GM12873 (cell line): ENCODE results near the gene PDPN.

Experiments
- TF ChIP-seq, protein P1 (sequence below): IDR thresholded peaks from 2 replicates; pipeline ENCODE4 v1.5.1; 2012; ENCODE audit warnings: low read depth, mild to moderate bottlenecking, moderate library complexity, low read length, control low read depth; ENCODE audit not compliant: insufficient read depth; ENCODE audit errors: missing control alignments

The PDPN gene

DNA sequence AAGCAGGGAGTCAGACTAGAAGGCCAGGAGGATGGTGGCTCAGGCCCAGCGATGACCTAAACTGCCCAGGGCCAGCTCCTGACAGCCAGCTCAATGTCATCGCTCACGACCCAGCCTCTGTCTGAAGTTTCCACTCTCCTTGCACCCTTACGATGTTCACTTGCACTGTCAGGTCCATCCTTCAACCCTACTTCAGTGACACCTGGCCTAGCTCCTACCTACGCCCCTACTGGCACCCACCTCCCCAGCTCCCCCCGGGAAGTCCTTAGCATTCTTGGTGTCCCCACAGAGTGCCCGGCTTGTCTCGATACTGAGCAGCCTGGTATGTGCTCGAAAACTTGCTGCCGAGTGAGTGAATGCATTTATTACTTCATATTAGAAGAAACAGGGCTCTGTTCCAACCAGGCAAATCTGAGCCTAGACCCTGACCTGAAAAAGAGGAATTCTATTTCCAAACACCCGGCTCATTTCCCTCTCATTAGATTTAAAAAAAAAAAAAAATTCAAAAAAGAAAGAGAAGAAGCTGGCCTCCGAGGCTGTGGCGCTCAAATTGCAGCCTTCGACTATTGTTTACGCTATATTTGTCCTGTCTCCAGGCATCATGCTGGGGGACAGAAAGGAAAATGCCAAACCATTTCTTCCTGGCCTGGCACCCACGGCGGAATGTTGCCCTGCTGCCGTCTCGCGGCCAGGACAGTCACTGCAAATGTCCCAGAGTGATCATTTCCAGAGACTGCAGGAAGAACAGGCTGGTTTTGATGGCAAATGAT lies 40.0 kb upstream of the PDPN start:
- TF ChIP-seq, protein P1, sequence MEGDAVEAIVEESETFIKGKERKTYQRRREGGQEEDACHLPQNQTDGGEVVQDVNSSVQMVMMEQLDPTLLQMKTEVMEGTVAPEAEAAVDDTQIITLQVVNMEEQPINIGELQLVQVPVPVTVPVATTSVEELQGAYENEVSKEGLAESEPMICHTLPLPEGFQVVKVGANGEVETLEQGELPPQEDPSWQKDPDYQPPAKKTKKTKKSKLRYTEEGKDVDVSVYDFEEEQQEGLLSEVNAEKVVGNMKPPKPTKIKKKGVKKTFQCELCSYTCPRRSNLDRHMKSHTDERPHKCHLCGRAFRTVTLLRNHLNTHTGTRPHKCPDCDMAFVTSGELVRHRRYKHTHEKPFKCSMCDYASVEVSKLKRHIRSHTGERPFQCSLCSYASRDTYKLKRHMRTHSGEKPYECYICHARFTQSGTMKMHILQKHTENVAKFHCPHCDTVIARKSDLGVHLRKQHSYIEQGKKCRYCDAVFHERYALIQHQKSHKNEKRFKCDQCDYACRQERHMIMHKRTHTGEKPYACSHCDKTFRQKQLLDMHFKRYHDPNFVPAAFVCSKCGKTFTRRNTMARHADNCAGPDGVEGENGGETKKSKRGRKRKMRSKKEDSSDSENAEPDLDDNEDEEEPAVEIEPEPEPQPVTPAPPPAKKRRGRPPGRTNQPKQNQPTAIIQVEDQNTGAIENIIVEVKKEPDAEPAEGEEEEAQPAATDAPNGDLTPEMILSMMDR: no peak

- TF ChIP-seq, protein P1: no peak
Measured at GRCh38 chr1:13544221-13544556, 39.4 kb upstream of the PDPN start.

DNA sequence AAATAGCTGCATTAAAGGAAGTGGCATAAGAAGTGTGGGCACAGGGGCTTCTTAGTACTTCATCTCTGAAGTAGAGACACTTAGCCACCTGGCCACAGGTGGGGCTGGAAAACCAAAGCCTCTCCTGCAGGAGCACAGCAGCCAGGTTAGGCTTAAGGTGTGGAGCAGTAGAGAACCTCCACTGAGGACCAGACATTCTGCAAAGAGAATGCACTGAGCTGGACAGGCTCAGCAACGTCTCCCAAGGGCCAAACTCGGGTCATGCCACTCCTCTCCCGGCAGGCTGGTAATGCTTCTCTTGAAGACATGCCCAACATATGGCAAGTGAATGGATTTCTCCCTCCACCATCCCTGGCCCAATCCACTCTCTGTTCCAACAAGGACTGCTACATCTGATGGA lies 36.8 kb upstream of the PDPN start:
- TF ChIP-seq, protein P1: no peak

GRCh38 chr1:13548281-13548680 lies 35.4 kb upstream of the PDPN start:
- TF ChIP-seq, protein P1: no peak

- TF ChIP-seq, protein P1: no peak
Measured at GRCh38 chr1:13549021-13549420, 34.6 kb upstream of the PDPN start.

DNA sequence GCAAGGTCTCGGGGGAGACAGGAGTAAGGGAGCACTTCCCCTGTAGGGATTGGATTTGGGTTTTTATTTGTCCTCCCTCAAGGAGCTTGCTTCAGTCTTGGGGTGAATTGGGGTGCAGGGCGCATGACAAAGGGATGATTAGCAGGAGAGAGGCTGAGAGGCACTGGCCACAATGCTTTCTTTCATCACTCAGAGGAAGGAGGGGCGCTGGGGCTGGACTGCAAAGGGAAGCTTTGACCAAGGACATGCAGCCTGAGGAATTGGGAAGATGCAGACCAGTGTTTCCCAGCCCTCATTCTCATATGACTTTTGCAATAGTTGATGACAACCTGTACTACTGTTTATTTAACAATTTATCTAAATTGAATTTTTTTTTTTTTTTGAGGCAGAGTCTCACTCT lies 34.1 kb upstream of the PDPN start:
- TF ChIP-seq, protein P1: no peak

DNA sequence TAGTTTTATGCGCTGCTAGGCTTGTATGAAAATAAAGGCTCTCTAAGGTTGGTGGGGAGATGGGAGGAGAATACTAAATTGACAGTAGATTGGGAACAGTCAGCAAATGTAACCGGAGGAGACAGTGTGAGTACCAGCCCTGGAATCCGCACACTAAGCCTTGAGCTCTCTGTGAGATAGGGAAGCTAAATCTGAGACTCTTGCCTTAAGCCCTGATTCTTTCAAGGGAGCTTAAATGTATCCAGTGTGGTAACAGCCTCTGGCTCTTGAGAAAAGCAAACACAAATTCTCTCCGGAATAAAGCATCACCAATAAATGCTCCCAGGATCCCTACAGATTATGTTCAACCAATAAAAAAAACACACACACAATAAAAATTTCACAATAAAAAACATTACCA lies 33.0 kb upstream of the PDPN start:
- TF ChIP-seq, protein P1: no peak
